C4-2B (cell line): ENCODE results near the gene MIGA1.

Experiments
- H3K27ac ChIP-seq: fragments of 450-650 bp; 2 replicates; pipeline ENCODE4 v1.5.1; 2017
- ZFX ChIP-seq: fragments of 450-650 bp; IDR thresholded peaks from 2 replicates; pipeline ENCODE4 v1.6.1; 2017
- TF ChIP-seq, protein P1 (sequence below): fragments of 450-650 bp; conservative IDR thresholded peaks from 2 replicates; pipeline ENCODE4 v1.5.1; 2017; ENCODE audit warnings: mild to moderate bottlenecking

Gene MIGA1

DNA sequence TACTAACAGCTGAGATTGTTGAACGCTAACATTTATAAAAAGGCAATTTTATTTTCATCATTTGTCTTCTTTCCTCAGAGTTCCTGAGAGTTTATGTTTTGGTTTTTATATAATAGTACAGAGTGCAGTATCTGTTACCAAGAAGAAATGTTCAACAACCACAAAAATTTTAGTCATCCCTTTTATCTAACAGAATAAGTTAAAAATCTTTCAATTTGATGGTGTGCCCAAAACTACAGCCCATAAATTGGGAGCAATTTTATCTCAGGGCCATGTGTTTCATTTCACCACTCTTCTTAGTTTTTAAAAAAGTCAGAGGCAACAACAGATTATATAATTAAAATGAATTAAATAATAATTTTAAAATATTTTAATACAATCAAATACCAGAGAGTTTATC is 146.1 kb downstream of the MIGA1 start:
- no peak overlapping the region for H3K27ac ChIP-seq
- TF ChIP-seq ZFX, result no peak
- TF ChIP-seq, protein P1, sequence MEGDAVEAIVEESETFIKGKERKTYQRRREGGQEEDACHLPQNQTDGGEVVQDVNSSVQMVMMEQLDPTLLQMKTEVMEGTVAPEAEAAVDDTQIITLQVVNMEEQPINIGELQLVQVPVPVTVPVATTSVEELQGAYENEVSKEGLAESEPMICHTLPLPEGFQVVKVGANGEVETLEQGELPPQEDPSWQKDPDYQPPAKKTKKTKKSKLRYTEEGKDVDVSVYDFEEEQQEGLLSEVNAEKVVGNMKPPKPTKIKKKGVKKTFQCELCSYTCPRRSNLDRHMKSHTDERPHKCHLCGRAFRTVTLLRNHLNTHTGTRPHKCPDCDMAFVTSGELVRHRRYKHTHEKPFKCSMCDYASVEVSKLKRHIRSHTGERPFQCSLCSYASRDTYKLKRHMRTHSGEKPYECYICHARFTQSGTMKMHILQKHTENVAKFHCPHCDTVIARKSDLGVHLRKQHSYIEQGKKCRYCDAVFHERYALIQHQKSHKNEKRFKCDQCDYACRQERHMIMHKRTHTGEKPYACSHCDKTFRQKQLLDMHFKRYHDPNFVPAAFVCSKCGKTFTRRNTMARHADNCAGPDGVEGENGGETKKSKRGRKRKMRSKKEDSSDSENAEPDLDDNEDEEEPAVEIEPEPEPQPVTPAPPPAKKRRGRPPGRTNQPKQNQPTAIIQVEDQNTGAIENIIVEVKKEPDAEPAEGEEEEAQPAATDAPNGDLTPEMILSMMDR, result no peak

DNA sequence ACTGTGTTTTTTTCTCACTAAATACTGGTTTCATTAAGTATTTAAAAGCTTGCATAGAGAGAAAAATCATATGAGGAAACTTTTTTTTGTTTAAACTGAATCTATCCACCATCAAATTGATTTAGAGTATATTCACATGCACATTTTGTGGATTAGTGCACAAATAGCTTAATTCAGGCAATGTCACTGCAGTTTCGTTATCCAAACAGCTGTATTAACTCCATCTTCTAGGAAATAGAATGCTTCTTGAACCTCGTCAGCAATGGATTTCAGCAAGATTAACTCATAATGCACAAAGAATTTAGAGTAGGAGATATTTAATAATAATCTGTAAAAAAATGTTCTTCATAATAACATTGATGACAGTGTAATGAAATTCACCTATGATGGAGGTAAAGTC is 146.5 kb downstream of the MIGA1 start:
- no peak for TF ChIP-seq ZFX
- TF ChIP-seq, protein P1, result no peak
- no peak overlapping the region for H3K27ac ChIP-seq

- TF ChIP-seq ZFX, result no peak
- TF ChIP-seq, protein P1, result no peak
- no peak overlapping the region for H3K27ac ChIP-seq
These were observed 147.3 kb downstream of the MIGA1 start for GRCh38 chr1:77926561-77927357.

DNA sequence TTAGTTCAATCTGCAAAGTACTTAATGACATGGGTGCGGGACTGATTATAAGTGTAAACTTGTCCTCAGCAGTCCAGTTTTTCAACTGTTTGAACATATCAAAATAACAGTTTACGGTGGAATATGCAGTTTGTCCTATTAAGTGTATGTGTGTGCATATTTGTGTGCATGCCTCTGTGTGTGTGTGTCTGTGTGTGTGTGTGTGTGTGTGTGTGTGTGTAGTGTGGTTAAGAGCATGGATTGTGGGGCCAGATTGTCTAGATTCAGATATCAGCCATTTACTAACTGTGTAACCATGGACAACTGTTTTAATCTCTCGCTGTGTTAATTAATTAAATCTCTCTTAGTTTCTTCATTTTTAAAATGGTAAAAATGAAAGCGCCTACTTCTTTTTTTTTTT is 148.0 kb downstream of the MIGA1 start:
- no peak overlapping the region for H3K27ac ChIP-seq
- TF ChIP-seq, protein P1, result no peak
- no peak for TF ChIP-seq ZFX
